ENCODE results near the gene CFAP141.

Gene CFAP141

GRCh38 chr1:154181944-154182343, 24.2 kb downstream of the CFAP141 start:
- TF ChIP-seq OSR1 (CRISPR knock-in tag; IDR thresholded peaks at IDR 0.05) (no peak), ESRRG (CRISPR knock-in tag; IDR thresholded peaks at IDR 0.05) (no peak), SNAI2 (CRISPR knock-in tag; IDR thresholded peaks at IDR 0.05) (no peak), CSRNP3 (CRISPR knock-in tag; IDR thresholded peaks at IDR 0.05) (no peak)
- no peak for ATAC-seq

GRCh38 chr1:154179946-154180687, 26.0 kb downstream of the CFAP141 start:
- ATAC-seq: no peak
- TF ChIP-seq ESRRG (CRISPR knock-in tag; IDR thresholded peaks at IDR 0.05): no peak
- no peak for TF ChIP-seq ZNF565 (CRISPR knock-in tag; conservative IDR thresholded peaks at IDR 0.05; ENCODE audit: low read depth)
- TF ChIP-seq TOX (CRISPR knock-in tag; IDR thresholded peaks at IDR 0.05; ENCODE audit: borderline replicate concordance): no peak
- TF ChIP-seq CREB5 (CRISPR knock-in tag; IDR thresholded peaks at IDR 0.05; ENCODE audit: low read depth): no peak
- TF ChIP-seq CSRNP3 (CRISPR knock-in tag; IDR thresholded peaks at IDR 0.05): no peak
- no peak for TF ChIP-seq TCF4 (CRISPR knock-in tag; IDR thresholded peaks at IDR 0.05; ENCODE audit: borderline replicate concordance)
- no peak for TF ChIP-seq RARB (CRISPR knock-in tag; IDR thresholded peaks at IDR 0.05)
- TF ChIP-seq SNAI2 (CRISPR knock-in tag; IDR thresholded peaks at IDR 0.05): no peak
- no peak for TF ChIP-seq BACH2 (CRISPR knock-in tag; IDR thresholded peaks at IDR 0.05; ENCODE audit: borderline replicate concordance)
- no peak for TF ChIP-seq CSDC2 (CRISPR knock-in tag; IDR thresholded peaks at IDR 0.05)
- TF ChIP-seq ARNTL (CRISPR knock-in tag; IDR thresholded peaks at IDR 0.05; ENCODE audit: borderline replicate concordance, low read depth): no peak
- TF ChIP-seq ZFP30 (CRISPR knock-in tag; IDR thresholded peaks at IDR 0.05): no peak
- TF ChIP-seq ZNF8 (CRISPR knock-in tag; IDR thresholded peaks at IDR 0.05): no peak
- no peak for TF ChIP-seq ZC3H10 (CRISPR knock-in tag; IDR thresholded peaks at IDR 0.05)
- TF ChIP-seq OSR1 (CRISPR knock-in tag; IDR thresholded peaks at IDR 0.05): no peak
- no peak for TF ChIP-seq TSHZ2 (CRISPR knock-in tag; IDR thresholded peaks at IDR 0.05)

- ATAC-seq: no peak
- TF ChIP-seq ZNF70 (CRISPR knock-in tag; IDR thresholded peaks at IDR 0.05): no peak
- TF ChIP-seq ZNF8 (CRISPR knock-in tag; IDR thresholded peaks at IDR 0.05): no peak
- no peak for TF ChIP-seq RARB (CRISPR knock-in tag; IDR thresholded peaks at IDR 0.05)
- no peak for TF ChIP-seq GLIS3 (CRISPR knock-in tag; IDR thresholded peaks at IDR 0.05)
- TF ChIP-seq BACH2 (CRISPR knock-in tag; IDR thresholded peaks at IDR 0.05; ENCODE audit: borderline replicate concordance): no peak
- no peak for TF ChIP-seq TSHZ2 (CRISPR knock-in tag; IDR thresholded peaks at IDR 0.05)
- TF ChIP-seq OSR1 (CRISPR knock-in tag; IDR thresholded peaks at IDR 0.05): no peak
- TF ChIP-seq ESRRG (CRISPR knock-in tag; IDR thresholded peaks at IDR 0.05): no peak
- no peak for TF ChIP-seq CREB5 (CRISPR knock-in tag; IDR thresholded peaks at IDR 0.05; ENCODE audit: low read depth)
Measured at GRCh38 chr1:154178911-154179811, 27.0 kb downstream of the CFAP141 start.
